Activated CD4-positive, alpha-beta T cell treated with anti-CD3 and anti-CD28 coated beads for 24 hours (primary cell): ENCODE measurements around the gene MYBPH.

Source experiments
- DNase-seq, 2 donors: peaks; one replicate each; pipeline ENCODE4 v3.0.0-alpha.2; 2020; ENCODE audit warnings: low read depth in 2 of 2

Gene MYBPH

DNA sequence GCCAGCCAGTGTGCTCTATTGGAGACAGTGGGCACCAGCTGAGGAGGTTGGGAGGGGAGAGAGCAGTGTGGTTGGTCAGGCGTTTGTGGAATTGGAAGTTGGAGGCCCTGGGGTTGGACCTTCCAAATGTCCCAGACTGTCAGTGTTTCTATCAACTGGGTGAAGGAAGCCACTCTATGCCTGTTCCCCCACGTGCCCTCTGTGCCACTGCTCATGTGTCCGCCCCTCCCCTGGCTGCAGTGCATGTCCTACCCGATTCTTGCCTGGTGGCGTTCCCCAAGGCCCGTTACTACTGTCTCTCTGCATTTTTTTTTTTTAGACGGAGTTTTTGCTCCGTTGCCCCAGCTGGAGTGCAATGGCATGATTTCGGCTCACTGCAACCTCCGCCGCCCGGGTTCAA is 27.0 kb downstream of the MYBPH start:
- no peak for DNase-seq

DNA sequence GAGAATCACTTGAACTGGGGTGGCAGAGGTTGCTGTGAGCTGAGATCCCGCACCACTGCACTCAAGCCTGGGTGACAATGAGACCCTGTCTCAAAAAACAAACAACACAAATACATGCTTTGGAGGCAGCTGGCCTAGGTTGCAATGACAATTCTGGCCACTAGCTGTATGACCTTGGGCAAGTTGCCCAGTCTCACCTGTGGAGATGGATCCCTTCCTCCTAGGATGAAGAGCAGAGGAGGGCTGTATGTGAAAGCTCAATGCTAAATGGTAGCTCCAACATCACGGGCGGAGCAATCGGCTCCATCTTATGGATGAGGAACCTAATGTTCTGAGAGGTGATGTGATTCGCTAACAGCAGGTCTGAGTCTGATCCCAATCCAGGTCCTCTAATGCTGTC is 27.5 kb downstream of the MYBPH start:
- DNase-seq: no peak

DNA sequence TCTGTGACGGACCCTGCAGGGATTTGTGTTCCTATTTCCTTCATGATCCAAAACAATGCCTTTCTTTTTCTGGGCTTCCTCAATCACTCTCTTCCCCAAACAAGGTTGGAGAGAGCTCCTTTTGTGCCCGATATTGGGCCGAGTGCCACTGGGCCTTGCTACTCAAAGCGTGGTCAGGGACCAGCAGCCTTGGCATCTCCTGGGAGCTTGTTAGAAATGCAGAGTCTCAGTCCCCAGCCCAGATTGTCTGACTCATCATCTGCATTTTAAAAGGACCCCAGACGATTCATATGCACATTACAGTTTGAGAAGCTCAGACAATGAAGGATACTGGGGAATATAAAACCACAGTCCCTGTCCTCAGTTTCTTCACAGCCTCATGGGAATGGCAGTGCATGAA is 28.2 kb downstream of the MYBPH start:
- no peak for DNase-seq

DNA sequence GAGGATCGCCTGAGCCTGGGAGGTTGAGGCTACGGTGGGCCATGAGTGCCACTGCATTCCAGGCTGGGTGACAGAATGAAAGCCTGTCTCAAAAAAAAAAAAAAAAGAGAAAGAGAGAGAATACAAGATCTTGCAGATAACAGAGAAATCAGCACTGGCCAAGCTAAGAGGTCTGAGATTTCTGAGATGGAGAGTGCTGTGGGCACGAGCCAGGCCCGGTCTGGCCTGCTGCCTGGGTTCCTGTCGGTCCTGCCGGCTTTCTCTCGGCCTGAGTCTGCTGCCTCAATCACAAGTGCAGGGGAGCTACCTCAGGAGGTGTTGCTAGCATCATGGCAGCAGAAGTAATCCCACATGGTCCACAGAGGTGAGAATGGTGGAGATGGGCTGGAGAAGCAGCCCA is 29.1 kb downstream of the MYBPH start:
- no peak for DNase-seq

DNA sequence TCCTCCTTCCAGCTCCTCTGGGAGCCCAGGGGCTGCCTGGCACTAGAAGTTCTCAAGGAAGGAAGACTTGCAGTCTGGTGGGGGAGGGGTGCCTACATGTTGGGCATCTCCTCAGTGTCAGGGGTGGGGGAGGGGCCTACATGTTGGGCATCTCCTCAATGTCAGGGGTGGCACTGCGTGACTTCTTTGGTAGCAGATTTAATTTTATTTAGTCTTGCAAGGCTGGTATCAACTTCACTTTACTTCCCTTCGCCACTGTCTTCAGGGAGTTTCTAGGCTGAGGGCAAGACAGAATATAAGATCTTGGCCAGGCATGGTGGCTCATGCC is 29.6 kb downstream of the MYBPH start:
- DNase-seq: no peak

DNA sequence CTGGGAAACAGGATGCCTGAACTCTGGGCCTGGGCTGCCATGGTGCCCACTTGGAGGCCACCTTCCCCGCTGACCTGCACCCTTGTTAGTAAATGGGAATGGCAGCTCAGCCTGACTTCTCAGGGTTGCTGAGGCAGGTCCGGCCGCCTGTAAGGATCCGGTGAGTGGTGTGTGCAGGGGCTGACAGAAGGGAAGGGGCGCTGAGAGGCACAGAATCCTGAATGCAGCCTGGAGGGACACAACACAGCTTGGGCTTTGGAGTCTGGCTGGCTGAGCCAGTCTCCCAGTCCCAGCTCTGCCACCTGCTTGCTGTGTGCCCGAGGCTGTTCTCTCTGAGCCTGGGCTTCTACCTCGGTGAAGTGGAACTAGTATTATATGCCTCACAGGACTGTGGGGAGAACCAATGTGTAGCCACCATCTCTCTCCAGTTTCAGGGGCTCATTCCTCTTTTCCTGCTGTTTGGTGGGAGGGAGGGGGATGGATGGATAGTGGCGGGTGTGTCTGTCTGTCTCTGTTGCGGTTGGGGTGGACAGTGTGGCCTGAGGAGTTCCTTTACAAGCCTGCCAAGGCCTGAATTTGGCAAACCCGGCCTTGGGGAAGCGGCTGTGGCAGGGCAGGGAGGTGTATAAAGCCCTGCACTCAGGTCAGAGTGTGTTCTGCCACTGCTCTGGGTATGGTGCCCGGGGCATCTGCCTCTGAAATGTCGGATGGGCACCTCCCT is 30.1 kb downstream of the MYBPH start:
- no peak for DNase-seq

DNA sequence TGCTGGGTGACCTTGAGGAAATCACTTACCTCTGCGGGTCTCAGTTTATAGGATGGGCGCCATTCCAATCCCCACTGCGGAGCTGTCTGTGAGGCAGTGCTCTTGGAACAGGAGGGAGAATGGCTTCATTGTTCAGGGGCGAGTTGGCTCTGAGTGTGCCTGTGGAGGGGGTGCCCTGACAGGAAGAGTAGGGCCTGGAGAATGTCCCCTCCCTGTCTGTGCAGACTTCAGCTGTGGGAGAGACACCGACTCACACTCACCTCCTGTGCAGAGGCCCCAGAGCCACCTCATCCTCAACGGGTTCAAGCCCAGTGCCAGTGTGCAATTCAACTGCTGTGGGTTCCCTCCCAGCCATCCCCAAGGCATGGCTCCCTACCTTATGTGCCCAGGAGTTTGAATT is 31.0 kb downstream of the MYBPH start:
- DNase-seq: no peak

DNA sequence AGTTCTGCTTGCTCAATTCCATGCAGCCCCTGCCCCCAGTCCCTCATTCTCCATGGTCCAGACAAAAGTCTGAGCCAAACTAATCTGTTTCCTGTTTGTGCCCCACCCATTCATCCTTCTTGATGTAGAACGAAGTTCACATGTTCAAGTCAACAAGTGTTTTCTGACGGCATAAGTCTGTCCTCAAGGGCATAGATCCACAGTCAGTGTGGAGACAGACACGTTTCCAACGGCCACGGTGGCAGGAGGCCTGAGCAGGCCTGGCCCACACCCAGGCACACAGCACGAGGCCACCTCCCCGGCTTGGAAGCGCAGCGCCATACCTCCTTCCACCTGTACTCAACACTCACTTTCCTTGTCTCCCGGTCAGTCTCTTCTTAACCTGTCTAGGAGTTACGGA is 32.0 kb downstream of the MYBPH start:
- no peak for DNase-seq

DNA sequence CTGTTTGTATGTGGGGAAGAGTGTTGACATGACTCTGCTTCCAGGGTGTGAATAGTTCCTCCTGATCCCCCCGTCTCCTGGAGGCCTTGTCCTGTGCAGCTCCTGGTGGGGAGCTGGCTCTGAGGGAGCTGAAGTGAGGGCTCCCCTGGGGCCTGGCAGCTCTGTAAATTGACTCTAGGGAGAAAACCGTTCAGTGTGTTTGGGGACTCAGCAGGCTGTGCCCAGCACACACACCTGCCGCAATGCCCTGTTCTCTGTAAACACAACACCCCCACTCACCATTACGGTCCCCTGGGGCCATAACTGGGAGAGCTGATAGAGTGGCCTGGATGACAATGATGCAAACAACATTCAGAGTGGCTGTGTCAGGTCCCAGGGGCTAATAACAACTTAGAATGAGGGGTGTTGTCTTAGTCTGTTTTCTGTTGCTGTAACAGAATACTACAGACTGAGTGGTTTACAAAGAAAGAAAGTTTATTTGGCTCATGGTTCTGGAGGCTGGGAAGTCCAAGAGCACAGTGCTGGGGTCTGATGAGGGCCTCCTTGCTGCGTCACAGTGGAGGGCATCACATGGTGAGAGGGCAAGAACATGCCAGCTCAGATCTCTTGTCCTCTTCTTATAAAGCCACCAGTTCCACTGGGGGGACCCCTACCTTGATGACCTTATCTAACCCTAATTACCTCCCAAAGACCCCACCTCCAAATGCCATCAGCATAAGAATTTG is 32.8 kb downstream of the MYBPH start:
- no peak for DNase-seq

DNA sequence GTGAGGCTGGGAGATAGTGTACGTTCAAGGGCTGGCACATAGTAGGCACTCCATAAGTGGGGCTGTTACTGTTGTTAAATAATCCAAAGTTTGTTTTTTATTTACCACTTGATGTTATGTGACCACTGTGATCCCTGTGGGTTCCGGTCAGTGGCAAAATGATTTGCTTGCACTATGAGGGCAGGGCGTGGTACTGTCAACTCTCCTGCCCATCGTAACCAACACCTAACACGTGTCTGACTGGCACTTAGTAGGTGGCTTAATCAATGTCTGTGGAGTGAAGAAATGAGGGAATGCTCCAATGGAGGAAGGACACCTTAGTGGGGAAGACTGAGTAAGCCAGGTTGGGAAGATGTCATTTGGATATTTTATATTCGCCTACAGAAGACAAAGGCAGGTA is 33.5 kb downstream of the MYBPH start:
- no peak for DNase-seq

DNA sequence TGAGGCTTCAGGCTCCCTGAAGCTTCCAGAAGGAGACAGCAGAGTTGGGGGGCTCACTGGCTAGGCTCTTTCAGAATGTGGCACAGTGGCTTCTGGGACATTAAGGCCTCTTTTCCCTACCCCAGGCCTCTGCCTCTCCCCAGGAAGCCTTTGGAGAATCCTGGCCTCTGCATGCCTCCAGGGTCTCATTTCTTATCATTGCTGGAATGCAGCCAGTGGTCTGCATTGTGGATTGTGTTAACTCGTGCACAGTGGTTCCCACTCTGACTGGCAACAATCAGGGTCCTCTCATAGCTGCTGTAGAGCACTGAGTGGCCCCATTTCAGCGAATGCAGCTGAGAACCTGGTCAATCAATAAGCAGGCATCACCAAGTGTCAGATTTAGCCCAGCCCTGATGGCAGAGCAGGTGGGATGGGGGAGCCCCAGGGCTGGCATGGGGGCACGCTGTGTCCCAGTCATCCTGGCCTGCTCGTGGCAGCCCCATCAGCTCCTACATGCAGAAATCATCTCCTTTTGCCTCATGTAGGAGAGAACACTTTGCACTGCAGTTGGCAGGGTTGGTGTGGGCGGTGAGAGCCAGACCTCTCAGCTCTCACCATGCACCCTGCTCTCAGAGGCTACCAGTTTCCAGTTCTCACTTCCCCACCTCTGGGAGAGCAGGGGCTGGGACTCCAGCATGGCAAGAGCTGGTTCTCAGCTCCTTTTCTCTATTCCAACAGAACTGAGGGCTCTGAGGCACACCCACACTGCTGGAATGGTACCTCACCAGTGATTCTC is 34.7 kb downstream of the MYBPH start:
- no peak for DNase-seq

DNA sequence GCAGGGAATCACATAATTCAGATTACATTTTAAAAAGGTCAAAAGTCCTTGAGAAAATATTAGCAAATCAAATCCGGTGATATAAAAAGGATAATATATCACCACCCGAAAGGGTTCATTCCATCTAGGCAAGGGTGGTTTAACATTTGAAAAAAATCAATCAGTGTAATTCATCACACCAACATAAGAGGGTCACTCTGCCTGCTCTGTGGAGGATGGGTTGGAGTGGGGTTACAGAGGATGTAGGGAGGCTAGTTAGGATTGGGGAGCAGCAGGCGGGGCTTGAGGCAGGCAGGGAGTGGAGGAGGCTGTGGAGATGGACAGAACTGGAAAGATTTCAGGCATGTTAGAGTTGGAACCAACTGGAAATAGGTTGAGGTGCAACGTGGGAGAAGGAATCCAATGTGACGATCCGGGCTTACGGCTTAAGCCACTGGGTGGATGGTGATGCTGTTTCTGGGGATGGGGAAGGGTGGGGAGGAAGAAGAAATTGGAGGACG is 35.6 kb downstream of the MYBPH start:
- no peak for DNase-seq

DNA sequence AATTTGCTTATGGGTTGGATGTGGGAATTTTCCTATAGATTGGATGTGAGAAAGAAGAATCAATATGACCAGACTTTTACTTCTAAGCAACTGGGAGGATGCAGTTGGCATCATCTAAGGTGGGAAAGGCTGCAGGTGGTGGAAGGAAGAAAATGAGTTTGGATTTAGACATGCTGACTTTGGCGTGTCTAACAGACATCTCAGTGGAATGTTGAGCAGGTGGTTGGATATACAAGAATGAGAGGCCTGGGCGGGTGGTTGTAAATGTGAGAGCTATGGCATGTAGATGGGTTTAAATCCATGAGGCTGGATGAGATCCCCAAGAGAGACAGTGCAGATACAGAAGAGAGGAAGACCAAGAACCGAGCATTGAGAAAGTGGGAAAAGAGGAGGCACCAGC is 37.6 kb downstream of the MYBPH start:
- DNase-seq: no peak

DNA sequence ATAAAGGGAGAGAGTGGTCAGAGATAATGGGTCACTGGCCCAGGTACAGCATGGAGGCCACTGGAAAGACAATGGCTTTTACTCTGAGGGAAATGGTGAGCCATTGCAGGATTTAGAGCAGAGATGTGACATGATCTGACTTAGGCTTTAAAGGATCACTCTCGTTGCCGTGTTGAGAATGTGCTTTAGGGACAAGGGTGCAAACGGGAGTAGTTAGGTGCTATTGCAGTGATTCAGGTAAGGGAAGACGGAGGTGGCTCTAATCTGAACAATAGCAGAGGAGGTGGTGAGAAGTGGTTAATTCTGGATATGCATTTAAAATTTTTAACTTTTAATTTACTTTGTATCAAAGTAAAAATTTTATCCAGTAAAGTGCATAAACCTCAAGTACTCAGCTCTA is 38.3 kb downstream of the MYBPH start:
- no peak for DNase-seq

DNA sequence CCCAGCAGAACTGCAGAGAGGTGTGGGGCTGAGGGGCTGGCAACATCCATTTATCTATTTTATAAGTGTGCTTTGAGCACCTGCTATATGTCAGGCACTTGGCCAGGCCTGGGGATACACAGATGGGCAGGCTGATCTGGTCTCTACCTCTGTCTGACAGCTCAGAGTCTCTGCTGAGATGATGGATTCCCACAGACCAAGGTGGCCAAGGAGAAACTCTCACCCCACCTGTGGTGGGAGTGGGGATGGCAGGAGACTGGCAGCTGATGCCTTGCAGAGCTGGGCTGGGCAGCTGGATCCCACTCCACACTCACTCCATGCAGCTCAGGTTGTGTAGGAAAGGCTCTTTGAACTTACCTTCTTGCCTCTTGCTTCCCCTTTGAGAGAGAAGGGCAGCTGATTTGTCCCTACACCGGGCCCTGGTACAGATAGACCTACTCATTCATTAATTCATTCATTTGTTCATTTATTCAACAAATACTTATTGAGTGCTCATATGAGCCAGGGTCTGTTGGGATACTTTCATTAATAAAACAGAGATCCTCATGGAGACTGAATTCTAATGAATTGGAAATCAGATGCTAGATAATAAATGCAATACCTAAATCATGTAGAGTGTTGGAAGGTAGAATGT is 39.1 kb downstream of the MYBPH start:
- DNase-seq: no peak

DNA sequence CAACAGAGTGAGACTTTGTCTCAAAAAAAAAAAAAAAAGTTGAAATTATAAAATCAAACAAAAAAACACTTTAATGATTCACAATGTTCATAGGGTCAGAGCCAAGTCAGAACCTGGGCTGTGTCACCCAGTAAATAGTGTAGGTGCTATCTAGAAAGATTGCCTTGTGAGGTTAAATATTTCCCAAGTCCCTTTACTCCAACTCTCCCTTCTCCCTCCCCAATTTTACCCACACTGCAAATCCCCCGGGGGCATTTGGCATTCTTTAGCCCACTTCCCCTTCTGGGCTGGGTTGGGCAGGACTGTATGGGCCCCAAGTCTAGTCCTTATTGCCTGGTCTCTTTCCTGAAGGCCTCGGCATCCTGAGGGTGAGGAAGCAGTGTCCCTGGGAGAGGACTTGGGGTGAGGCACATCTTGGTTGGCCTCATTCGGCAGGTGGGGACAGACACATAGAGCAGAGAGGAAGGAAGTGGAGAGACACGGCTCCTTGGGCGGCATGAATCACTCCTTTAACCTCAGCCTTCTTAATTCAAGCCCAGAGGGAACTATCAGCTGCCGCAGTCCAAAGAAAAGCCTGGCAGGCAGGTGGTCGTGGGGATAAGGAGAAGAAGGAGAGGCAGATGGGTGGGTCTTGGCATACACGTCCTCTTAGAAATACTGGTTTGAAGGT is 39.9 kb downstream of the MYBPH start:
- no peak for DNase-seq

DNA sequence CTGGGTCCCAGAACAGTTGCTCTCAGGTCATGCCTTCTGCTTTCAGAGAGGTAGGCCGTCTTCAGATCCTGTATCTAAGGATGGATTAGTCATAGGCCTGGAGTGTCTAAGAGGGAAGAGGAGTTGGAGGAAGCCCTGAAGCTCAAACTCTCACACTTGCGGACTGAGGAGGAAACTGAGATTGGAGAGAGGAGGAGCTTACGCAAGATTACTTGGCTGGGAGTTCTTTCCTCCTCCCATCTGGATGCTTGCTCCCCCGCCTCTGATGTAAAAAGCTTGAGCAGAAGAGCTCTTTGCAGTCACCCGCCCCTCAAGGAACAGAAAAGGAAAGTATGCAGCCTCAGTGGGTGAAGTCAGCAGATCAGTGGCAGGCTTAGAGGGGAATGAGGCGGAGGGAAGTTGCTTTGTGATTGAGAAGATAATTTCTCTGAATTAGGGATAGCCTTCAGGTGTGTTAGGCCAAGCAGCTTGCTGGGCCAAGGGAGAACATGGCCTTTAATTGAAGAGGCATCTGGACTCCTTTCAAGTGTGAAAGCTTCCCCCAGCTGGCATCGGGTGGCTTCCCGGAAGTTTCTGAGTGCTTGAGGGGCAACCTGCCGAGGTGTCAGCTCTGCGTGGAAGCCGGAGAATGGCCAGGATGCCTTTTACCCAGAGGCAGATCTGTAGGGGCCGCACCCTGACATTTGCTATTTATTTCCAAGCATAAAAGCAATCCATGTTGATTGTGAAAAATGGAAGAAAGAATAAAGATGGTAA is 41.5 kb downstream of the MYBPH start:
- no peak for DNase-seq

DNA sequence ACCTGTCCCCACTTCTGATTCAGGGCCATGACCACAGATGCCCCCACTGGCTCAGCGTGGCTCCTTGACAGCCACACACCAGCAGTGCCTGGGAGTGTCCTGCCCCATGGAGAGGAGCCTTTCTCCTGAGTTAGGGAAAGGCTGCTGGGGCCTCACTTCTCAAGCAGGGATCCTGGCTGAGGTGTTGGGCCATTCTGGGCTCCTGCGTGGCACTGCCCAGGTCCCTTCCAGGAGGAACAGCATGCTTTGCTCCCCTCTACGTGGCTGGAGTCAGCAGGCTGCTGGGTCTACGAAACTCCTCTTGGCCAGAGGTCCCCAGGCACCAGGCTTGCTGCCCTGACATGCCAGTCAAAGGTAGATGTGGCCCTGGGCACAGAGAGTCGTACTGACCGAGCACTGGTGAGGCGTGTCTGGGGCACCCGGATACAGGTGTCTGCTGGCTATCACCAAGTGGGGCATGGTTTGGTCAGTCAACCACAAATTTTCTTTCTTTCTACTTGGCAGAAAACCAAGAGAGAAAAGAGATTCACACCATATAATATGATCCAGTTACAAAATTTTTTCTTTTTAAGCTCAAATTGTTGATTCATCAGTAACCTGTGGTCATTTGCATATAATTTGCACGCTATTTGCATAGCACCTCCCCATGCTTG is 44.0 kb downstream of the MYBPH start:
- no peak for DNase-seq

DNA sequence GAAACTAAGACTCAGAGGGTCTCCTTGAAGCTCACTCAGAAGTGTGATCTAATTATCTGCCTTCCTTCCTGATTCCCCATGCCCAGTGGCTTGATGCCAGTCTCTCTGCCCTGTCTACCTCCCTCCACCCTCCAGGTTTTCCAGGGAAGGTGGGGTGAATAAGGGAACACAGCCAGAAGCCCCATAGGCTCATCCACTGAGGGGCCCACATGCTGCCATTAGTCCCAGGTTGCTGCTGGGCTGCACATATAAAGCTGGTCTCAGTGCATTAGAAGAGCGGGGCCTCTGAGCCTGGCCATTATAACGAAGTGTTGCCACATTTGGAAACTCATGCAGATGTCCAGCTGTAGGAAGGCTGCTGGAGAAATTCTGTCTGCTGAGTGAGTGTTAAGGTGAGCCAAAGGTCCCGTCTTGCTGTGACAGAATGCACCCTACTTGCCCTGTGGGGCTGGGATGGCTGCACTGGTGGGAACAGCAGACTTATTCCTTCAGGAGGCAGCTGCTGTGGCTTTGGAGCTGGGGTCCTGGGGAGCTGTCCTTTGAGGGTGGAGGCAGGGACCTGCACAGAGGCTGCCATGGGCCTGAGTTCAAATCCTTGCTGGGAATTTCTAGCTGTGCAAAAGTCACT is 45.2 kb downstream of the MYBPH start:
- DNase-seq: no peak
